ENCODE measurements around the gene GPC6. TPM values are rescaled to one million over a fixed set of nuclear protein-coding genes. Genes with fewer than 3 reads are reported as not detected.

The GPC6 gene
- total RNA-seq, 1 experiment from 2014 or later: 0.22 TPM

DNA sequence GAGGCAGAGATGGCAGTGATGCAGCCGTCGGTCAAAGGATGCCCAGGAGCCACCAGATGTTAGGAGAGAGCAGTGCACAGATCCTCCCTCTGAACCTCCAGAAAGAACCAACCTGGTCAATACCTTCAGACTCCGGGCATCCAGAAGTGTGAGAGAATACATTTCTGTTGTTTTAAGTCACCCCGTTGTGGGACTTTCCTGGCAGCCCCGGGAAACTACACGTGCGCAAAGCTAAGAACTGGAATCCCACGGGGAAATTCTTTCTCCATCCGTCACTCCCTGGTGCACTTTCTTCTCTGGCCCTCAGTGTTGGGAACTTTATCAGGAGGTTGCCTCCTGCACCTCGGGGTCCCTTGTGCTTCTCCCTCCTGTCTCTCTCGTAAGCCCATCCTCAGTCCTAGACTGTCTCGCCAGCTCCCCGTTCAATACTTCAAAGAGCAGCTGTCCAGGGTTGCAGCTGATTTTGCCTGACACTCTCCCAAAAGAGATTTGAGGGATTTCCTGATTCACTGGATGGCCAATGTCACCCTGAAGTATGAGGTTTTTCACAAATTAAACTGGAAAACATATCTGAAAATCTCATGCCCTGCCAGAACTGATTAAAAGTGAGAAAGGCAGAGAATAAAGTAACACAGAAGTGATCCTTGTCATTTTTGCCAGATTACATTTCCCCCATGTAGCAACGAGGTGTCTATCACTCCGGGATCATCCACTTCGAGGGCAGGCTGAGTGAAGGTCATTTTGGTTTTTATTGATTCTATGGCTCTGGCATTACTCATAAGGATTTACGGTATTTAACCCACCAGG is 1116.0 kb downstream of the GPC6 start:
- no peak for TF ChIP-seq CEBPB (IDR thresholded peaks at IDR 0.05; ENCODE audit: low read depth)
- TF ChIP-seq, protein P1, sequence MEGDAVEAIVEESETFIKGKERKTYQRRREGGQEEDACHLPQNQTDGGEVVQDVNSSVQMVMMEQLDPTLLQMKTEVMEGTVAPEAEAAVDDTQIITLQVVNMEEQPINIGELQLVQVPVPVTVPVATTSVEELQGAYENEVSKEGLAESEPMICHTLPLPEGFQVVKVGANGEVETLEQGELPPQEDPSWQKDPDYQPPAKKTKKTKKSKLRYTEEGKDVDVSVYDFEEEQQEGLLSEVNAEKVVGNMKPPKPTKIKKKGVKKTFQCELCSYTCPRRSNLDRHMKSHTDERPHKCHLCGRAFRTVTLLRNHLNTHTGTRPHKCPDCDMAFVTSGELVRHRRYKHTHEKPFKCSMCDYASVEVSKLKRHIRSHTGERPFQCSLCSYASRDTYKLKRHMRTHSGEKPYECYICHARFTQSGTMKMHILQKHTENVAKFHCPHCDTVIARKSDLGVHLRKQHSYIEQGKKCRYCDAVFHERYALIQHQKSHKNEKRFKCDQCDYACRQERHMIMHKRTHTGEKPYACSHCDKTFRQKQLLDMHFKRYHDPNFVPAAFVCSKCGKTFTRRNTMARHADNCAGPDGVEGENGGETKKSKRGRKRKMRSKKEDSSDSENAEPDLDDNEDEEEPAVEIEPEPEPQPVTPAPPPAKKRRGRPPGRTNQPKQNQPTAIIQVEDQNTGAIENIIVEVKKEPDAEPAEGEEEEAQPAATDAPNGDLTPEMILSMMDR (IDR thresholded peaks at IDR 0.05 in 2 of 3, conservative IDR thresholded peaks at IDR 0.05 in 1 of 3; ENCODE audit: borderline replicate concordance in 1 of 3, insufficient read depth in 1 of 3, low read depth in 2 of 3, low read length in 2 of 3): no peak
- TF ChIP-seq CBX3 (IDR thresholded peaks at IDR 0.05; ENCODE audit: low read depth): no peak
- no peak for TF ChIP-seq POLR2AphosphoS5 (IDR thresholded peaks at IDR 0.05; ENCODE audit: low read depth, low read length)
- TF ChIP-seq JUND (IDR thresholded peaks at IDR 0.05): no peak
- no peak for TF ChIP-seq EZH2 (IDR thresholded peaks at IDR 0.05)
- TF ChIP-seq, protein P2, sequence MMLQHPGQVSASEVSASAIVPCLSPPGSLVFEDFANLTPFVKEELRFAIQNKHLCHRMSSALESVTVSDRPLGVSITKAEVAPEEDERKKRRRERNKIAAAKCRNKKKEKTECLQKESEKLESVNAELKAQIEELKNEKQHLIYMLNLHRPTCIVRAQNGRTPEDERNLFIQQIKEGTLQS (IDR thresholded peaks at IDR 0.05): no peak
- no peak for TF ChIP-seq EGR1 (IDR thresholded peaks at IDR 0.05; ENCODE audit: low read depth)
- TF ChIP-seq SP1 (IDR thresholded peaks at IDR 0.05; ENCODE audit: low read depth): no peak
- TF ChIP-seq TCF7L2 (IDR thresholded peaks at IDR 0.05; ENCODE audit: borderline replicate concordance, extremely low read depth, insufficient read depth, insufficient read length): no peak
- TF ChIP-seq POLR2A (IDR thresholded peaks at IDR 0.05; ENCODE audit: borderline replicate concordance, extremely low read depth, insufficient read depth, insufficient read length): no peak
- TF ChIP-seq ZFX (IDR thresholded peaks at IDR 0.05): no peak
- TF ChIP-seq SRF (IDR thresholded peaks at IDR 0.05; ENCODE audit: low read depth): no peak
- TF ChIP-seq RAD21 (IDR thresholded peaks at IDR 0.05; ENCODE audit: low read depth): no peak
- no peak for TF ChIP-seq EZH2phosphoT487 (IDR thresholded peaks at IDR 0.05; ENCODE audit: borderline replicate concordance)
- TF ChIP-seq, protein P3, sequence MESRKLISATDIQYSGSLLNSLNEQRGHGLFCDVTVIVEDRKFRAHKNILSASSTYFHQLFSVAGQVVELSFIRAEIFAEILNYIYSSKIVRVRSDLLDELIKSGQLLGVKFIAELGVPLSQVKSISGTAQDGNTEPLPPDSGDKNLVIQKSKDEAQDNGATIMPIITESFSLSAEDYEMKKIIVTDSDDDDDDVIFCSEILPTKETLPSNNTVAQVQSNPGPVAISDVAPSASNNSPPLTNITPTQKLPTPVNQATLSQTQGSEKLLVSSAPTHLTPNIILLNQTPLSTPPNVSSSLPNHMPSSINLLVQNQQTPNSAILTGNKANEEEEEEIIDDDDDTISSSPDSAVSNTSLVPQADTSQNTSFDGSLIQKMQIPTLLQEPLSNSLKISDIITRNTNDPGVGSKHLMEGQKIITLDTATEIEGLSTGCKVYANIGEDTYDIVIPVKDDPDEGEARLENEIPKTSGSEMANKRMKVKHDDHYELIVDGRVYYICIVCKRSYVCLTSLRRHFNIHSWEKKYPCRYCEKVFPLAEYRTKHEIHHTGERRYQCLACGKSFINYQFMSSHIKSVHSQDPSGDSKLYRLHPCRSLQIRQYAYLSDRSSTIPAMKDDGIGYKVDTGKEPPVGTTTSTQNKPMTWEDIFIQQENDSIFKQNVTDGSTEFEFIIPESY (IDR thresholded peaks at IDR 0.05; ENCODE audit: extremely low read depth, insufficient replicate concordance, low read length): no peak
- no peak for TF ChIP-seq SIN3A (IDR thresholded peaks at IDR 0.05; ENCODE audit: low read depth)
- ChIA-PET POLR2A (no interaction called here), RAD21 (ENCODE audit: low non-redundant PET in 1 of 2, low total read pairs in 2 of 2, uncharacterized antibody in 2 of 2, unreplicated experiment in 2 of 2) (no interaction called here), CTCF (no interaction called here)
- no peaks in the 10 kb centered on the region for H3K9me2 ChIP-seq (ENCODE audit: insufficient read depth)
- no peaks in the 10 kb centered on the region for H3K36me3 ChIP-seq (ENCODE audit: control insufficient read depth in 1 of 2, insufficient read depth in 2 of 2, low read length in 2 of 2)
- no peaks in the 10 kb centered on the region; a peak in 1 of 4 replicates for H3K9me3 ChIP-seq (ENCODE audit: control insufficient read depth in 1 of 2, insufficient read depth in 1 of 2, low read depth in 1 of 2, low read length in 2 of 2)
- H2AFZ ChIP-seq (ENCODE audit: low read depth, low read length, poor library complexity, severe bottlenecking): no peak overlapping the region
- no peaks in the 10 kb centered on the region for H4K20me1 ChIP-seq (ENCODE audit: insufficient read depth)
- H3K4me3 ChIP-seq (replicated peaks in 1 of 2; ENCODE audit: low read depth in 1 of 2, low read length in 2 of 2): no peak overlapping the region
- H3K4me2 ChIP-seq (ENCODE audit: low read length): no peak overlapping the region
- intact Hi-C loops (cut with micrococcal nuclease): no loop called here
- ATAC-seq (no peak), DNase-seq (ENCODE audit: low read depth, low spot score) (no peak)
- no peak overlapping the region for H3K27ac ChIP-seq (ENCODE audit: low read depth, low read length)
- H3K27me3 ChIP-seq (ENCODE audit: insufficient read depth, low read length): no peaks in the 10 kb centered on the region
- H3K79me2 ChIP-seq (ENCODE audit: insufficient read depth, low read length): no peaks in the 10 kb centered on the region
- no peaks in the 10 kb centered on the region for H3K4me1 ChIP-seq (ENCODE audit: control insufficient read depth in 1 of 2, insufficient read depth in 2 of 2, low read length in 2 of 2)
- no TSS peak for BruUV-seq (replicated peaks)
- no peak overlapping the region for H3K9ac ChIP-seq (ENCODE audit: low read length)
